GM13976 (cell line): ENCODE results near the gene PES1.

ENCODE experiments used
- DNase-seq: peaks from one replicate; pipeline ENCODE4 v3.0.0; 2012; ENCODE audit warnings: low spot score
- CTCF ChIP-seq: IDR thresholded peaks from 2 replicates; pipeline ENCODE4 v1.5.1; 2012; ENCODE audit warnings: borderline replicate concordance, mild to moderate bottlenecking; ENCODE audit not compliant: insufficient read depth; ENCODE audit errors: extremely low read depth, missing control alignments, control extremely low read depth
- in situ Hi-C: fragments of 300-500 bp; cut with MboI; formaldehyde crosslinking; loops from one replicate; pipeline ENCODE4 v1.12.0; 2022; ENCODE audit warnings: low sequenced_read_pairs, mixed read lengths, inconsistent platforms; ENCODE audit not compliant: unreplicated experiment

Gene PES1

DNA sequence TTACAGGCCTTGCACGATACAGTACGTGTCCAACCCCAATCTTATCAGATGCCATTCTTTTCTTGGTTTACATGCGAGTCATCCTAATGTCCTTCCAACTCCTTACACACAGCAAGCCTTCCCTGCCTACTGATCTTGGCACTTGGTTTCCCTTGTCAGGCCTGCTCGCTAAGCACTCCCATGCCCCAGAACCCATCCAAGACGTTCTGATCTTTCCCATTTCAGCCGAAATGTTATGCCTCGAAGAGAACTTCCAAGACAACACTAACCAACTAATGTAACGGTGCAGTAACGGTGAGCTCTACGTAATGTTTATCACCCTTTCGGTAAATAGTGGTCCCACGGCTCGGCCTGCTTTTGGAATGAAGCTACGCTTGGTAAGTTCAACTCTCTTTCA is 521 bp downstream of the PES1 start:
- in situ Hi-C loops, result no loop called here
- TF ChIP-seq CTCF, result no peak
- no peak for DNase-seq

- no peak for DNase-seq
- TF ChIP-seq CTCF, result no peak
- in situ Hi-C loops, result no loop called here
Observed at GRCh38 chr22:30586414-30586813, 5.3 kb downstream of the PES1 start.

GRCh38 chr22:30584441-30584840 is 7.3 kb downstream of the PES1 start:
- DNase-seq, result no peak
- TF ChIP-seq CTCF, result no peak
- in situ Hi-C loops, result no loop called here

DNA sequence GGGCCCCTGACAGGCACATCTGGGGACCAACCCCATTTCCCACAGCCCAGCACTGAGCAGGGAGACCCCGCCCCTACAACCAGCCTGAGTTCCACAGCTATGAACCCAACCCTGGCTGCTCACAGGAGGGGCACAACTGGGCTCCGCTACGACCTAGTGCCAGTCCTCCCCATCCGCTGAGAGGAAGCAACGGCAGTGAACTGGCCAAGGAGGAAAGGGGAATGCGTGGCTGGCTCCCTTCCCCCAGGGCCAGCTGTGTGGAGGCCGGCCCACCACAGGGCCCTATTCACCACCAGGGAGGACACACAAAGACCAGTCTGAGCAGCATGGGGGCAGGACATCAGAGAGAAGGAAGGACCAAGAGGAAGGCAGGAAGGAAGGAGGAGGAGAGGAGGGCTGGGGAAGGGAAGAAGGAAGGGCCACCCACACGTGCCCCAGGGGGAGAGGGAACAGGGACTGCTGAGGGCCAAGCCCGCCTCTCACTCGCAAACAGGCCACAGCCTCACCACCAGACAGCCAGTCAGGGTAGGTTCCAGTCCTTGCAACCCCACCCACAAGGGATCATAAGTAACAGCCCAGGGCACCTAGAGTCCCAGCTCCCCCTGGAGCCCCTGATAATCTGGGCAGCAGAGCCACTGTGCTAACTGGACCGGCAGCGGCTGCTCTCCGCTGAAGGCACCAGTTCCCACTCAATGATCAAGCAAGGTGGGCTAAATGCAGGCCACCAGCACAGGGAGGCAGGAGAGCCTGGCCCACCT is 8.7 kb downstream of the PES1 start:
- in situ Hi-C loops, result no loop called here
- TF ChIP-seq CTCF, result no peak
- no peak for DNase-seq

DNA sequence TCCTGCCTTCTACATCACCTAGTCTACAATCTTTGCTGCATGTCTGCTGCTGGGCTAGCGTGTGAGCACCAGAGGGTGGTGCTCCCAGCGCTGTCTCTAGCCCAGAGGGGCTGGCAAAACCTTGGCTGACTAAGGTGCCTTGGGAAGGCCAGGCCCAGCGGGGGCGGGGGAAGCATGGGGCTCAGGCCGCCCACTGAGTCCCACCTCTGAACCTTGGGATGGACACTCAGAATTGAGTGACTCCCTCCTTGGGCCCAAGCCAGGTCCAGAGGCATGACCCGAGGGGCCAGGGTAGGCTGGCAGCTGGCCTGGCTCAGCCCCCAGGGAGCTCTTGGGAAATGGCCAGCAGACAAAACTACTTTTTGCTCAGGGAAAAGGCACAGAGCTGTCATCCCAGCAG is 9.7 kb downstream of the PES1 start:
- no peak for TF ChIP-seq CTCF
- in situ Hi-C loops, result no loop called here
- DNase-seq, result no peak

DNA sequence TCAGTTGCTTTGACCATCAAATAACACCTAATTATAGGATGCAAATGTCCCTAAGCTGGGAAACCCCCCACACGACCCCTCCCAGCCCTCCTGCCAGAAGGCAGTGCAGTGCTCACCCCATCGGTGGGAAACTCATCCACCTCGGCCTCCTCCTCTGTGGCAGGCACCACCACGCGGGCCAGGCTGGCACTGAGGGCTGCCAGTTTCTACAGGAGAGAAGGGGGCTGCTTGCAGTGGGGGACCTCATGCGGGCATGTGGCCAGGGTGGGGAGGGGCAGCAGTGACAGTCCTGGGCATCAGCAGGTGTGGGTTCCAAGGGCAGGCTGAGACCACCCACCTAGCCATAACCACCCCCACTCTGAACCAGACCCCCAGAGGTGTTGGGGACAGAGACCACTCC is 10.8 kb downstream of the PES1 start:
- DNase-seq, result no peak
- in situ Hi-C loops, result no loop called here
- TF ChIP-seq CTCF, result no peak
